AG04449 (cell line): ENCODE results near the gene IQSEC1.

Experiments
- CTCF ChIA-PET: fragments of 350-600 bp; formaldehyde crosslinking; extraction: SDS; loops from one replicate; lab custom pipeline; 2021; ENCODE audit warnings: antibody characterized with exemption; lab: Yijun Ruan, JAX
- POLR2A ChIA-PET: fragments of 400-600, 350-600 bp; formaldehyde crosslinking; extraction: SDS; loops from one replicate; lab custom pipeline; 2020; ENCODE audit warnings: antibody characterized with exemption, inconsistent platforms; lab: Yijun Ruan, JAX
- DNase-seq: peaks from one replicate; pipeline ENCODE4 v3.0.0-alpha.2; 2010; ENCODE audit warnings: low read depth, low spot score
- H3K4me3 ChIP-seq: 2 replicates; pipeline ENCODE4 v1.5.1; 2011; ENCODE audit warnings: low read depth, mild to moderate bottlenecking, control low read depth, low read length
- TF ChIP-seq, protein P1 (sequence below): IDR thresholded peaks from one replicate; pipeline ENCODE4 v1.5.1; 2011; ENCODE audit warnings: mild to moderate bottlenecking, moderate library complexity, low read length, control low read depth, inconsistent platforms; ENCODE audit not compliant: insufficient read depth; ENCODE audit errors: missing control alignments

Gene IQSEC1

DNA sequence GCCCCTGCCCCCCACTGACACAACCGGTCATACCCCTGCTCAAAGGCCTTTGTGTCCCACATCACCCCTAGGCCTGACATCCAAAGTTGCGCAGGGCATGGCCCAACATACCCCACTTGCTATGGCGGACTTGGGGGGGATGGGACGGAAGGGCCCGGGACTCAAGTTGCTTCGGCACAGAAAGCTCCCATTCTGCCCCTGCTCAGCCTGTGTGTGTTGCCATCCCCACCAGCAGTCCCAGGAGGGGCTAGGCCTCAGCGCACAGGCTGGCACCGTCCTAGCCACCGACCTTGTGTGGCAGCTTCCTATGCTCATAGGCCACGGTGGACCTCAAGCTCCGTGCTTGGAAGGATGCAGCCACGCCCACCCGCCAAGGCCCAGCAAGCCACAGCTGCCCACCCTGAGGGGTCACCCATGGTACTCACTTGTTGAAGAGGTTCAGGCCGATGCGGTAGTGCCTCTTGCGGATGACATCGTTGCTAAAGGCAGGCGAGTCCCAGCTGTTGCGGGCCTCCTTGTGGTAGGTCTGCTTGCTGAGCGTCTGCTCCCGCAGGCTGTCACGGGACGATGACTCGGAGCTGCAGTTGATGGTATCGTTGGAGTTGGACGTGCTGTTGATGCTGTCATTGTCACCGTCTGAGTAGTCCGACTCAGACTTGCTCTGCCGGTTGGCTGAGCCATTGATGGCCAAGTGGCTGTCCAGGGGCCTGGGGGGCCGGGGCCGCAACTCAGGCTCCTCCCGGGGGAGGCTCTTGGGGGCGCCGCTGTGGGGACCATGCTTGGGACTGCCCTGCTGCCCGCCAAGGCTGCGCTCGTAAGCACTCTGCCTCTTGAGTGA is 138.0 kb downstream of the IQSEC1 start:
- no peak overlapping the region for H3K4me3 ChIP-seq
- DNase-seq: no peak
- TF ChIP-seq, protein P1, sequence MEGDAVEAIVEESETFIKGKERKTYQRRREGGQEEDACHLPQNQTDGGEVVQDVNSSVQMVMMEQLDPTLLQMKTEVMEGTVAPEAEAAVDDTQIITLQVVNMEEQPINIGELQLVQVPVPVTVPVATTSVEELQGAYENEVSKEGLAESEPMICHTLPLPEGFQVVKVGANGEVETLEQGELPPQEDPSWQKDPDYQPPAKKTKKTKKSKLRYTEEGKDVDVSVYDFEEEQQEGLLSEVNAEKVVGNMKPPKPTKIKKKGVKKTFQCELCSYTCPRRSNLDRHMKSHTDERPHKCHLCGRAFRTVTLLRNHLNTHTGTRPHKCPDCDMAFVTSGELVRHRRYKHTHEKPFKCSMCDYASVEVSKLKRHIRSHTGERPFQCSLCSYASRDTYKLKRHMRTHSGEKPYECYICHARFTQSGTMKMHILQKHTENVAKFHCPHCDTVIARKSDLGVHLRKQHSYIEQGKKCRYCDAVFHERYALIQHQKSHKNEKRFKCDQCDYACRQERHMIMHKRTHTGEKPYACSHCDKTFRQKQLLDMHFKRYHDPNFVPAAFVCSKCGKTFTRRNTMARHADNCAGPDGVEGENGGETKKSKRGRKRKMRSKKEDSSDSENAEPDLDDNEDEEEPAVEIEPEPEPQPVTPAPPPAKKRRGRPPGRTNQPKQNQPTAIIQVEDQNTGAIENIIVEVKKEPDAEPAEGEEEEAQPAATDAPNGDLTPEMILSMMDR: no peak
- ChIA-PET CTCF (interaction anchor here (1.3 to 2.0 kb wide), 2 partner anchors 9 to 12 kb away, joined by 3 to 7 read pairs; no protein-coding TSS in a partner anchor), POLR2A (no interaction called here)

DNA sequence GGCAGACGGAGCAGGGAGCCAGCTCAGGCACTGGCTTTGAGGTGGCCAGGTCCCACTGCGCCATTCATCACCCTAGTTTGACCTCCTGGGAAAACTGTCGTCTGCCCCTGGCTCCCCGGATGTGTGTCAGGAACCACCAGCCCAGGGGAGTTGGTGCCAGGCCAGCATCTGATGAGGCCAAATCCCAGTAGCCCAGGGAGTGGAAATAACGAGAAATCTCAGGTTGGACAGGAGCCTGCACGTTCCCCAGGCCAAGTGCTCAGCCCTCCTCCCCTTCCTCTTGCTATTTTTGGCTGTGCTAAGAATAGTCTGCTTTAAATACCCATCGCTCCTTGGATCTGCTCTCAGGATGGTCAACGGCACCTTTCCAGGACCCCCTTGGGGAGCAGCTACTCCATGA is 138.8 kb downstream of the IQSEC1 start:
- CTCF ChIA-PET: interaction anchor here (2.0 kb wide), 1 partner anchor 13 kb away, joined by 7 read pairs; no protein-coding TSS in a partner anchor
- DNase-seq: no peak

DNA sequence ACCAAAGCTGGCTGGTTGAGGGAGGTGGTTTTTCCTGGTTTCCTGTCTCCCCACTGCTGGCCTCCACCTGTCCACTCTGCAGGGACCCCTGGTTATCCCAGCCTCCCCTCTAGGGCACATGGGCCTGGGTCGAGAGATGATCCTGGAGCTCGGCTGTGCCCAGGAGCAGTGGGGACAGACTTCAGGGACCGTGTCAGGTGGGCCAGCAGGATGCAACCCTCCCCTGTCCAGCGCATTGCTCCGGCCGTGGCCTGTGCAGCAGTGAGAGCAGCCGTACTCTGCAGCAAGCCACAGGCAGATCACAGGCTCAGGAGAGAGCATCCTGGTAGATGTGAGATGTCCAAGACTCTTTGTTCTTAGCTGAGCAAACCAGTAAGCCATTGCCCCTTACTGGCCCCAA is 139.3 kb downstream of the IQSEC1 start:
- POLR2A ChIA-PET: no interaction called here

More for the DNA sequence above, 138.8 kb downstream of the IQSEC1 start:
- H3K4me3 ChIP-seq: no peak overlapping the region
- TF ChIP-seq, protein P1: no peak
- POLR2A ChIA-PET: no interaction called here

DNA sequence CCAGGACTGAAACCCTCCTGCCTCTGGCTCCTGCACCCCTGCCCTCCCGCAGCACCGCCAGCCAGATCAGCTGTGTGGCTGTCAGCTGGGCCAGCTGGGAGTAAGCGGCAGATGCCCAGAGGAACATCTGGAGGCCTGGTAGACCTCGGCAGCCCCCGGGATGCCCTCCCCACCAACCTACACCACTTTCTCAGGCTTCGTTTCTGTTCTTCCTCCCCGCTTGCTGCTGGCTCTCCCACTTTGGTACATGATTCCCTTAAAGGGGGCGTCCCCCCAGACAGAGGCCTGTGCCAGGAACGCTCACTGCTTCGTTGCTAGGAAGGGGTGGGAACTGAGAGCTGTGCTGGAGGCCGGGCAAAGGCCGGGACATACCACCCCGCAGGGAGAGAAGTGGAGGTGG is 140.5 kb downstream of the IQSEC1 start:
- TF ChIP-seq, protein P1: no peak
- POLR2A ChIA-PET: no interaction called here
- DNase-seq: no peak
- CTCF ChIA-PET: interaction anchor here (1.0 to 1.3 kb wide), 4 partner anchors 51 to 91 kb away, joined by 3 to 5 read pairs (median 4); partner anchors contain the start of gene RPL32
- H3K4me3 ChIP-seq: no peak overlapping the region

More for the DNA sequence above, 139.3 kb downstream of the IQSEC1 start:
- TF ChIP-seq, protein P1: no peak
- H3K4me3 ChIP-seq: no peak overlapping the region
- DNase-seq: no peak
- CTCF ChIA-PET: interaction anchor here (1.2 to 2.0 kb wide), 2 partner anchors 13 to 59 kb away, joined by 4 to 7 read pairs; no protein-coding TSS in a partner anchor

DNA sequence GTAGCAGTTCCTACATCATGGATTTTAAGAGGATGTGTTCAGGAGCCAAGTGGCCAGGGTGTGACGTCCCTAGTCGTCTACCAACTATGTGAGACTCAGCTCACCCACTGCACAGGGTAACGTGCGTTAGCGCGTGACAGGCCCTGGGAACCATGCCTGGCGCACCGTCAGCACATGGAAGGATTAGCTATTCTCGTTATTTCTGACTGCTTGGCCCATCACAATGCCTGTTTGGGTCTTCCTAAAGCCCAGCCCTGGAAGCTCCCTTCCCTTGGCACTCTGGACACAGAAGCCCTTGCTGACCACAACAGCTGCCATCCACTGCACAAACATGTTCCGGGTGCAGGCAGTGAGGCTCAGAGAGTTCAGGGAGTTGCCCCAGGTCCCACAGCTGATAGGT is 140.9 kb downstream of the IQSEC1 start:
- ChIA-PET POLR2A (no interaction called here), CTCF (interaction anchor here (1.0 to 1.3 kb wide), 4 partner anchors 15 to 90 kb away, joined by 3 to 5 read pairs (median 4); partner anchors contain the start of gene RPL32)
- DNase-seq: no peak
- no peak overlapping the region for H3K4me3 ChIP-seq
- TF ChIP-seq, protein P1: no peak
